K562 (cell line): Measurements from ENCODE around the gene AJAP1. TPM values are rescaled to one million over a fixed set of nuclear protein-coding genes. Genes with fewer than 3 reads are reported as not detected.

ENCODE experiments used
- ATAC-seq: fragments of 200-7000 bp; cut with Tn5 transposase; 3 replicates; pipeline ENCODE4 v1.9.1; 2020; ENCODE audit warnings: moderate library complexity
- BruUV-seq: library from RNA; stranded (reverse); fragments of 400-500 nt; replicated peaks from 2 replicates; lab custom pipeline; 2021; lab: Mats Ljungman, UMichigan
- CTCF ChIA-PET: fragments of 300-600 bp; formaldehyde crosslinking; extraction: SDS; loops from one replicate; lab custom pipeline; 2021; ENCODE audit warnings: low intra/inter-chr PET ratio; lab: Yijun Ruan, JAX
- POLR2A ChIA-PET: fragments of 300-600, 350-650 bp; sonication (Branson Sonifier 250); formaldehyde crosslinking; extraction: SDS; loops from one replicate; lab custom pipeline; 2021; ENCODE audit warnings: antibody characterized with exemption, inconsistent platforms; lab: Yijun Ruan, JAX
- DNase-seq, 4 experiments: peaks; one replicate each; pipeline versions ENCODE4 v3.0.0 to v3.0.0-alpha.2; 2011 to 2018; ENCODE audit warnings: low spot score in 3 of 4, mixed read lengths in 3 of 4; ENCODE audit errors: extremely low read depth in 1 of 4
- FAIRE-seq: peaks from 2 replicates; lab custom pipeline; 2011; peaks lifted over from hg19 to GRCh38; lab: Jason Lieb, UNC
- H2AFZ ChIP-seq: 2 replicates; pipeline ENCODE4 v1.6.0; 2011; ENCODE audit warnings: low read depth, low read length, control low read depth, inconsistent platforms
- H3K27ac ChIP-seq: fragments of 200-600 bp; 3 replicates; pipeline ENCODE4 v1.8.0; 2011; ENCODE audit warnings: low read depth, mild to moderate bottlenecking, control low read depth, inconsistent platforms, low read length, moderate library complexity, mixed read lengths; ENCODE audit errors: extremely low read depth
- H3K27me3 ChIP-seq, 2 experiments: fragments of 300-600 bp in 1 of 2; 2 replicates in 1 of 2; 3 replicates in 1 of 2; pipeline versions ENCODE4 v1.6.0 to v1.8.0; 2011; ENCODE audit warnings: inconsistent platforms in 2 of 2, low read length in 2 of 2, mild to moderate bottlenecking in 1 of 2, mixed read lengths in 1 of 2, moderate library complexity in 1 of 2; ENCODE audit not compliant: control insufficient read depth in 2 of 2, insufficient read depth in 2 of 2
- H3K36me3 ChIP-seq: fragments of 300-600 bp; 3 replicates; pipeline ENCODE4 v1.8.0; 2011; ENCODE audit warnings: mild to moderate bottlenecking, low read length, inconsistent platforms; ENCODE audit not compliant: control insufficient read depth, insufficient read depth
- H3K4me1 ChIP-seq, 2 experiments: fragments of 200-600 bp in 1 of 2; replicated peaks in 1 of 2; 2 replicates in 1 of 2; 3 replicates in 1 of 2; pipeline versions ENCODE4 v1.5.1 to v1.8.0; 2011; ENCODE audit warnings: inconsistent platforms in 2 of 2, low read length in 2 of 2, mild to moderate bottlenecking in 1 of 2, mixed read lengths in 1 of 2, moderate library complexity in 1 of 2; ENCODE audit not compliant: control insufficient read depth in 2 of 2, insufficient read depth in 2 of 2
- H3K4me2 ChIP-seq: 2 replicates; pipeline ENCODE4 v1.6.1; 2011; ENCODE audit warnings: low read length, control low read depth, inconsistent platforms, mixed read lengths; ENCODE audit not compliant: insufficient read depth
- H3K4me3 ChIP-seq: fragments of 200-600 bp; sonication (generic), shearing (Covaris generic); 2 replicates; pipeline ENCODE4 v1.5.1; 2016; ENCODE audit warnings: control low read depth, inconsistent platforms
- H3K79me2 ChIP-seq: fragments of 200-600 bp; 3 replicates; pipeline ENCODE4 v1.8.0; 2011; ENCODE audit warnings: low read length, inconsistent platforms; ENCODE audit not compliant: control insufficient read depth, insufficient read depth
- H3K9ac ChIP-seq, 2 experiments: 2 replicates each; pipeline versions ENCODE4 v1.6.0 to v1.6.1; 2011; ENCODE audit warnings: low read depth in 2 of 2, low read length in 2 of 2, control low read depth in 1 of 2, inconsistent platforms in 1 of 2, mild to moderate bottlenecking in 1 of 2, mixed read lengths in 1 of 2; ENCODE audit not compliant: insufficient read depth in 1 of 2
- H3K9me1 ChIP-seq: one replicate; pipeline ENCODE4 v1.6.0; 2011; ENCODE audit warnings: inconsistent platforms, mild to moderate bottlenecking, low read length, moderate library complexity; ENCODE audit not compliant: control insufficient read depth, insufficient read depth
- H3K9me3 ChIP-seq: replicated peaks from 2 replicates; pipeline ENCODE4 v1.5.1; 2011; ENCODE audit warnings: low read depth, low read length, inconsistent platforms; ENCODE audit not compliant: control insufficient read depth, insufficient read depth
- H4K20me1 ChIP-seq: replicated peaks from 2 replicates; pipeline ENCODE4 v1.6.1; 2011; ENCODE audit warnings: low read length, inconsistent platforms, mixed read lengths; ENCODE audit not compliant: control insufficient read depth, insufficient read depth
- ADNP ChIP-seq: fragments of 200-800 bp; sonication (Bioruptor generic); IDR thresholded peaks from 2 replicates; pipeline ENCODE4 v1.6.1; 2016; ENCODE audit warnings: missing genetic modification characterization, missing compliant biosample characterization
- ATF7 ChIP-seq: fragments of 450-650 bp; IDR thresholded peaks from 2 replicates; pipeline ENCODE4 v1.7.1; 2014; ENCODE audit warnings: mild to moderate bottlenecking, moderate library complexity
- ERF ChIP-seq: fragments of 450-650 bp; formaldehyde crosslinking; IDR thresholded peaks from 2 replicates; pipeline ENCODE4 v1.4.0; 2020; ENCODE audit warnings: mild to moderate bottlenecking, mixed read lengths
- GTF2B ChIP-seq: IDR thresholded peaks from 2 replicates; pipeline ENCODE4 v1.6.1; 2011; ENCODE audit not compliant: insufficient read length; ENCODE audit errors: extremely low read depth
- MCM3 ChIP-seq: fragments of 450-650 bp; IDR thresholded peaks from 2 replicates; pipeline ENCODE4 v1.6.1; 2016
- NCOA1 ChIP-seq: fragments of 450-650 bp; IDR thresholded peaks from 2 replicates; pipeline ENCODE4 v1.6.1; 2016; ENCODE audit warnings: low read depth
- SNIP1 ChIP-seq: fragments of 450-650 bp; IDR thresholded peaks from 2 replicates; pipeline ENCODE4 v1.7.1; 2017; ENCODE audit warnings: low read depth, mild to moderate bottlenecking
- THAP12 ChIP-seq: fragments of 250-450 bp; sonication (Bioruptor Pico); IDR thresholded peaks from 2 replicates; pipeline ENCODE4 v1.9.0; 2021; ENCODE audit warnings: mild to moderate bottlenecking, inconsistent platforms
- UBTF ChIP-seq, 2 experiments: IDR thresholded peaks; 2 replicates each; pipeline ENCODE4 v1.6.1; 2012; ENCODE audit warnings: improper control_type of control experiment in 2 of 2, low read depth in 2 of 2, low read length in 2 of 2, borderline replicate concordance in 1 of 2
- ZNF444 ChIP-seq: fragments of 250-450 bp; sonication (Bioruptor Pico); IDR thresholded peaks from 2 replicates; pipeline ENCODE4 v1.4.0; 2020; ENCODE audit warnings: mild to moderate bottlenecking, moderate library complexity
- ZNF764 ChIP-seq: fragments of 250-450 bp; sonication (Bioruptor Pico); IDR thresholded peaks from 2 replicates; pipeline ENCODE4 v1.4.0; 2020; ENCODE audit warnings: low read depth, mild to moderate bottlenecking, moderate library complexity
- ZNF785 ChIP-seq: fragments of 250-450 bp; sonication (Bioruptor Pico); IDR thresholded peaks from 2 replicates; pipeline ENCODE4 v1.4.0; 2020; ENCODE audit warnings: mild to moderate bottlenecking
- WGBS: fragments of 100-300 bp; shearing (Covaris generic); methylation state at CpG from one replicate; pipeline ENCODE4 v1.1.6; 2016; ENCODE audit warnings: low coverage, mixed read lengths; ENCODE audit not compliant: insufficient coverage; ENCODE audit errors: missing lambda C conversion rate; 5-methylcytosine and 5-hydroxymethylcytosine counted together
- in situ Hi-C: fragments of 300-500 bp; cut with MboI; formaldehyde crosslinking; loops from 4 replicates; pipeline ENCODE4 v1.15.0; 2018; ENCODE audit warnings: inconsistent platforms, mixed read lengths
- intact Hi-C: fragments of 100-400 bp; cut with micrococcal nuclease; formaldehyde crosslinking; loops from 2 replicates; pipeline ENCODE4 v1.14.2; 2022
- polyA plus RNA-seq, 8 experiments: library from polyadenylated mRNA; depleted of rRNA in 4 of 8; stranded (reverse) in 5 of 8; unstranded in 3 of 8; fragments of >200 nt; fragmentation: Nextera tagmentation in 2 of 8; fragmentation: Illumina TruSeq in 1 of 8; extraction: Ambion mirVana in 2 of 8; extraction: Trizol in 1 of 8; gene quantifications; 2 replicates each; pipeline versions ENCODE4 v1.2.1 to v1.2.3, GENCODE V29; 2011 to 2014; ENCODE audit warnings: inconsistent platforms in 1 of 8, missing spikeins in 1 of 8
- total RNA-seq, 7 experiments: library from RNA; depleted of rRNA in 6 of 7; stranded (reverse); fragments of >200 nt in 6 of 7; fragmentation: Illumina TruSeq in 2 of 7; extraction: Trizol in 2 of 7; gene quantifications; 2 replicates each; pipeline versions ENCODE4 v1.2.1 to v1.2.3, GENCODE V29; 2011 to 2021; ENCODE audit warnings: low replicate concordance in 1 of 7
- TF ChIP-seq, protein P1 (sequence below): fragments of 450-650 bp; formaldehyde crosslinking; conservative IDR thresholded peaks from 2 replicates; pipeline ENCODE4 v1.4.0; 2022; ENCODE audit warnings: mild to moderate bottlenecking, missing genetic modification characterization

AJAP1 gene
- total and polyA plus RNA-seq, 9 of the 15 experiments (the other 6 are each of a cell fraction or from before 2014, with no cell fraction given): not detected

DNA sequence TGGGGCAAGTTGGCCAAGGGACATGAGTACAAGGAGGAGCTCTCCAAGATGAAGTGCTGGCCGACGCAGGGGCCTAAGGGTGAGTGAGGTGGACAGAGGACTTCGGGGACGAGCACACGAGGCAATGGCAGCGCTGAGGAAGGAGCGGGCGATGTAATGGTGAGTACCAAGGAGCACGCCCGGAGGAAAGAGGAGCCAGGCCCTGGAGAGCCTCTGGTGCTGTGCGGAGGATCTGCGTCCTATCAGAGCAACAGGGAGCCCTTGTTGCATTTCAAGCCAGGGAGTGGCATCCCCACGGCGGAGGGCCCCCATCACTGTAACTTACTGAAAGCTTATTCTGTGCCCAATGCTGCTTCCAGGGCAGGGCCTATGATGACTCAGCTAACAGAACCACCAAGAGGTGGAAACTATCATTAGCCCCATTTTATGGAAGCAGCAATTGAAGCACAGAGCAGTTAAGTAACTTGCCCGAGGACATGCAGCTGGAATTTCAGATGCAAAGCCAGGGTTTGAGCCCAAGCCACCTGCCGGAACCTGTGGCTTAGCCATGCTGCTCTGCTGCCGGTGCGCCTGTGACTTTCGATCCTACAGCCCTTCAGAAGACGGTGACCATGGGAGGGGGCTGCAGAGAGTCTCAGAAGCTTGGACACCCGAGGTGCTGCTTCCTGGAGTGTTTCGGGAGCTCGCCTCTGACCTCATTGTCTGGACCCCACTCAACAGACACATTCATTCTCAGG lies 17.6 kb upstream of the AJAP1 start (continued):
- TF ChIP-seq UBTF (IDR thresholded peaks at IDR 0.05; ENCODE audit: borderline replicate concordance in 1 of 2, low read depth in 2 of 2, low read length in 2 of 2) (no peak), ZNF785 (CRISPR knock-in tag) (no peak)

- Histone ChIP-seq H2AFZ (no peak overlapping the region), H3K9me3 (no peaks in the 10 kb centered on the region), H3K36me3 (no peaks in the 10 kb centered on the region), H3K4me3 (no peak overlapping the region), H3K4me2 (no peak overlapping the region), H3K9ac (no peak overlapping the region), H3K27me3 (peaks cover 14 to 32% of the 10 kb centered on the region in 2 experiments; a peak in 3 of 5 replicates), H3K4me1 (no peaks in the 10 kb centered on the region), H3K27ac (no peak overlapping the region), H3K9me1 (no peaks in the 10 kb centered on the region), H3K79me2 (no peaks in the 10 kb centered on the region), H4K20me1 (0 out of 2 replicates have a peak, but pooled peaks cover 8% of the 10 kb centered on the region)
- WGBS: under 1% methylated on average over 34 of the region's 34 CpGs
- BruUV-seq: no TSS peak
- ChIA-PET CTCF (no interaction called here), POLR2A (interaction anchor here (0.7 kb wide), 1 partner anchor 799 kb away, joined by 4 read pairs; no protein-coding TSS in a partner anchor)
- intact Hi-C loops: no loop called here
- in situ Hi-C loops: no loop called here
- FAIRE-seq (no peak), ATAC-seq (no peak; the same call in 2 of the 3 replicates), DNase-seq (no peak)
- TF ChIP-seq THAP12 (CRISPR knock-in tag): no peak
- TF ChIP-seq ZNF444 (CRISPR knock-in tag): no peak
- TF ChIP-seq GTF2B: no peak
- no peak for TF ChIP-seq ERF (CRISPR knock-in tag)
- TF ChIP-seq ADNP (tag): no peak
- no peak for TF ChIP-seq ZNF764
- TF ChIP-seq SNIP1: no peak
- no peak for TF ChIP-seq ATF7
- TF ChIP-seq MCM3: no peak
- no peak for TF ChIP-seq NCOA1
- TF ChIP-seq, protein P1, sequence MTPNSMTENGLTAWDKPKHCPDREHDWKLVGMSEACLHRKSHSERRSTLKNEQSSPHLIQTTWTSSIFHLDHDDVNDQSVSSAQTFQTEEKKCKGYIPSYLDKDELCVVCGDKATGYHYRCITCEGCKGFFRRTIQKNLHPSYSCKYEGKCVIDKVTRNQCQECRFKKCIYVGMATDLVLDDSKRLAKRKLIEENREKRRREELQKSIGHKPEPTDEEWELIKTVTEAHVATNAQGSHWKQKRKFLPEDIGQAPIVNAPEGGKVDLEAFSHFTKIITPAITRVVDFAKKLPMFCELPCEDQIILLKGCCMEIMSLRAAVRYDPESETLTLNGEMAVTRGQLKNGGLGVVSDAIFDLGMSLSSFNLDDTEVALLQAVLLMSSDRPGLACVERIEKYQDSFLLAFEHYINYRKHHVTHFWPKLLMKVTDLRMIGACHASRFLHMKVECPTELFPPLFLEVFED (CRISPR knock-in tag): no peak
Measured at GRCh38 chr1:4637616-4638344, 16.6 kb upstream of the AJAP1 start.
